Left renal cortex interstitium (tissue), 4 donors: ENCODE measurements around the gene IL21. TPM values are rescaled to one million over a fixed set of nuclear protein-coding genes. Genes with fewer than 3 reads are reported as not detected.
"Not testable (repeated sequence)": the region's sequence is repeated elsewhere in the genome, so short reads cannot be mapped to it uniquely, and the experiment has no call there.

Experiments
- DNase-seq, 4 donors: peaks; one replicate each; pipeline ENCODE4 v3.0.0-alpha.2; 2013; ENCODE audit warnings: low read depth in 4 of 4, low spot score in 2 of 4, missing footprints in 1 of 4
- polyA plus RNA-seq, 4 donors: library from polyadenylated mRNA; unstranded; fragments of 120-200 nt; gene quantifications; one replicate each; pipeline ENCODE4 v1.2.1, GENCODE V29; 2013; ENCODE audit not compliant: insufficient read length in 4 of 4

IL21 gene
- polyA plus RNA-seq, 4 donors, result not detected

DNA sequence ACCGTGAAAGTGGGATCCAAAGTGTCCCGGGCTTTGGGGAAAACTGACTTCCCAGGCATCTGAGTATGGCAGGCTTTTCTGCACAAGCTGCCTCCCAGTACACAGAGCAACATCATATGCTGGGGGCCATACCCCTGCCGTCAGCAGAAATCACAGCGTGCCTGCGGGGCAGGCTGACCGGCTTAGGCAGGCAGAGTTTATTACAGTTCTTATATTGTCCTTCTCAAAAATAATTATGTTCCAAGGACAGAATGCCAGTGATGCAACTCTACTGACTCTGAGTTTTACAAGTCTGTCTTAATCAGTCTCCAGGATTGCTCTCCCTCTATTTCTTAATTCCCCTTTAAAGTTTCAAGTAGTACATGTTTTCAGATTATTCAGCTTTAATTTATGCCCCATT, 37.0 kb downstream of the IL21 start:
- DNase-seq, result no peak

DNA sequence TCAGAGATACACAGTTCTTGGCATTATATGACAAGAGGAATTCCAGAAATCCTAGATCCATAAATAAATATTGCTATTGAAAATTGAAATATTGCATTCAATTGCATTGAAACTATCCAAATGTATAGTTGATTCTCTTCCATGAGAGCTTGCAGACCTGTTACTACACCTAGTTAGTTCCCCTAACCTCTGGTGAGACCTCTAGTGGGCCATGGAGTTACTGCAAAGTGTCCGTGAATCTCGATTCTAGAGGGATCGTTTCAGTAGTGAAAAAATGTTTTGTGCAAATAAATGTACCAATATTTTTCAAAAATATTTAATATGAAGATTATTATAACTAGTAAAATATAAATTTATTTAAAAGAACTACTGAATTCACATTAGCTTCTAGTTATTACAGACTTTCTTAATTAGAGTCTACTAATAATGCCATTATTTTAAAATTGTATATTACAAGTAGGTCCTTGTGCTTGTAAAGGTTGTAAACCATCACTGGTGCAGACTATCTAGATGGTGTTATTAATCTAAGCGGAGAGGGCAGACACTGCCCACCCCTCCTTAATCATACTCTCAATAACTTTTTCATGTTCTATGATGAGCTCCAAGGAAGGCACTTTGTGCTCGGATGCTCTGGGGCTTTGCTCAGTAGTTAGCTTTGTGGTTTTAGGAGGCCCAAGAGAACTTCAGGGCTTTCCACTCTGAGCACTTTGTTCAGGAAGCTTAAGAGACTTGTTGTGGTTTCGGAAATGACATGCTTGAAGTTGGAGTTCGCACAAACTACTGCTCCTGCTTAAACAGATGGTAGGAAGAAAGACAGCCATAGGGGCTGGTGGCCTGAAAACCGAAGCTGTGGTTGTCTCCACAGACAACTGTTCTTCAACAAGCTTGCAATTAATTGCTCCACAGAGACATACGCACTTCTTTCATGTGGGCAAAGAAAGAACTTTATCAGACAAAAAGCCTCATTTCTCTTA, 42.8 kb downstream of the IL21 start:
- DNase-seq, result peak in 1 of 4 donors; percentile 2

DNA sequence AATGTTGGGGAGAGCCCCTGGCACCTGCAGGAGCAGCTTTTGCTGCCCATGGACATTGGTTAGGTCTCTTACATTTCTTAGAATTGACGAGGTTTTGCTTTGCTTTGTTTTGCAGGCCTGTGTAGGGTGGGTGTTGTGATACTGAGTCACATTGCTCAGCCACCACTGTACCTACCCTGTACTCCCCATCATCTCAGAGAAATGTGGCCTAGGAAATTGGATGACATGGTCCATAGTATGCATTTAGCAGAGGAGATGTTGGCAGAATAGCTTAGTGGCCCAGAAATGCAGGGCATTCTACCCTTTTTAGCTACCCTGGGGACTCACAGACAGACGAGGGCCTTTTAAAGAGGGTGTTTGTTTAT, 43.7 kb downstream of the IL21 start:
- no peak for DNase-seq

DNA sequence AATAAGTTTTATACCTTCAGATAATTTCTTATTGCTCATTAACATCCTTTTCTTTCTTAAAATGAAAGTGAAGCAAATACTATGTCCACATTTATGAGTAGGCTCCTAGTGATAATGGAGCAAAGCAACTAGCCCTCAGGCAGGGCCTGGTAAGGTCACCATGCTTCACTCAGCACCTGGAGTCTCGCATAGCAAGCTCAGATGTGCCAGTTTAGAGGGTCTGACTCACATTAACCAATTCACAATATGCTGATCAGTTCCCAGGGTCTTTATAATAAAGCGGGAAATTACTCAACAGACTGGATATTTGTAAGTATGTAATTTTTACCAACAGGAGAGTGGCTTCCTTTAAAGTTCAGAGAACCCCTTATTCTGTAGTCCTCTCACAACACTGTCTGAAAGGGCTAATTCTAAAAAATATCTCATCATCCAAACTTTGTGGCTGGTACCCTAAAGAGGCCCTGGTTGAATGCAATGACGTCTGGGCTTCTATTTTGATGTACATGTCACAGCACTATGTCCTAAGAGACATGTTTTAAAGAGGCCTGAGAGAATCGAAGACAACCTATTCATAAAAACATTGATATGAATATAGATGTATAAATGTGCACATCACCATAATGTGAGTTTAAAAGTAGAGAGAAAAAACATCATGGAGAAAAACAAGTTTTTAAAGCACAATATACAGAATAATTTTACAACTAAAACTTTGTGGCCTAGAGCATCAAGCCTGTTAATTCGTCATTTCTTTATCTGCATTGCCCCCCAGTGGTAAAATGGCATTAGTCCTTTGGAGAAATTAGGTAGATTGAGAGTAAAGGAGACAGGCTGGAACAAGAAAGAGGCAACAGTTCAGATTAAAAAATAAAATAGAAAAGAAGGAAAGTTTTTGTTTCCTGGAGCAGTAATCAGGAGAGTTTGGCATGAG, 44.3 kb downstream of the IL21 start:
- DNase-seq, result peak in 1 of 4 donors; percentile 32

DNA sequence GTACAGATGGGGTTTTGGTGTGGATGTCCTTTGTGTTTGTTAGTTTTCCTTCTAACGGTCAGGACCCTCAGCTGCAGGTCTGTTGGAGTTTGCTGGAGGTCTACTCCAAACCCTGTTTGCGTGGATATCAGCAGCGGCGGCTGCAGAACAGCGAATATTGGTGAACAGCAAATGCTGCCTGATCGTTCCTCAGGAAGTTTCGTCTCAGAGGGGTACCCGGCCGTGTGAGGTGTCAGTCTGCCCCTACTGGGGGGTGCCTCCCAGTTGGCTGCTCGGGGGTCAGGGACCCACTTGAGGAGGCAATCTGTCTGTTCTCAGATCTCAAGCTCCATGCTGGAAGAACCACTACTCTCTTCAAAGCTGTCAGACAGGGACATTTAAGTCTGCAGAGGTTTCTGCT, 46.5 kb downstream of the IL21 start:
- not testable (repeated sequence) for DNase-seq

DNA sequence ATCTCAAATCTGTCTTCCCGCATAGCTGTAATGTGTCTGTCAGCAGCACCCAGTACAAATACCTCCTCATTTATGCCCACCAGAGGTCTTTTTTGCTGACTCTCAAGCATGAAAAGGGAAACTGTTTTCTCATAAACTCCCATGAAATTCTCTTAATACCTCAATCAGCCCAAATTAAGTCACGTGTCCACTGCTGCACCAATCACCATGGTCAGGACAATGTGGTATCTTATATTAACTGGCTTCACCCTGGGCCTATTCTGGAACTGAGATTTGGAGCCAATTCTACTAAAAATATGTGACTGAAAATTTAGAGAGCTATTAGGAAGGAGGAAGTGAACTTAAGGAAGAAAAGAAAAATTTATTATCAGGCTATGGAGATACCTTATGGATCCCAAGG, 58.4 kb downstream of the IL21 start:
- DNase-seq, result no peak

Other genes starting within 250 kb of the IL21 start
- not detected for gene ADAD1, start 242.1 kb downstream of the IL21 start, polyA plus RNA-seq
- gene IL2, start 164.3 kb downstream of the IL21 start, polyA plus RNA-seq, result not detected
- gene BBS12, start 111.6 kb upstream of the IL21 start, polyA plus RNA-seq, result 10 to 100 TPM; 11.7 to 15.1 (median 13.4) TPM
- 1 to 10 TPM; 7.6 to 9.9 (median 8.4) TPM for gene FGF2, start 205.8 kb upstream of the IL21 start, polyA plus RNA-seq